Measurements from ENCODE around the gene REN. TPM values are rescaled to one million over a fixed set of nuclear protein-coding genes. Genes with fewer than 3 reads are reported as not detected.

The REN gene
- total and polyA plus RNA-seq, 4 donors, result 0.05 to 0.25 (median 0.15) TPM; not detected in 1

GRCh38 chr1:204169858-204170257 lies 3.7 kb upstream of the REN start:
- Histone ChIP-seq H3K36me3 (ENCODE audit: control insufficient read depth in 4 of 4, insufficient read depth in 3 of 4, low read depth in 1 of 4, low read length in 3 of 4) (no peaks in the 10 kb centered on the region), H3K9me3 (ENCODE audit: control insufficient read depth in 4 of 4, low read length in 3 of 4) (peaks cover 0 to 4% (median 0%) of the 10 kb centered on the region in 4 donors), H3K9ac (ENCODE audit: low read depth in 1 of 2, low read length in 2 of 2) (no peak overlapping the region), H3K27me3 (ENCODE audit: control insufficient read depth in 4 of 4, insufficient read depth in 4 of 4, low read length in 3 of 4) (no peaks in the 10 kb centered on the region), H3K4me3 (ENCODE audit: low read depth in 1 of 3, low read length in 3 of 3) (no peak overlapping the region), H3K27ac (ENCODE audit: low read depth in 1 of 2, low read length in 2 of 2) (no peak overlapping the region), H3K4me1 (ENCODE audit: control insufficient read depth in 4 of 4, insufficient read depth in 4 of 4, low read length in 3 of 4) (peaks cover 0 to 6% (median 2%) of the 10 kb centered on the region in 4 donors)
- WGBS, result 93% methylated on average over 4 of the region's 4 CpGs
- no peak for TF ChIP-seq RXRA (IDR thresholded peaks at IDR 0.05)
- TF ChIP-seq HNF4G (IDR thresholded peaks at IDR 0.05), result no peak
- TF ChIP-seq ATF3 (IDR thresholded peaks at IDR 0.05), result no peak
- no peak for TF ChIP-seq REST (IDR thresholded peaks at IDR 0.05)
- TF ChIP-seq JUND (IDR thresholded peaks at IDR 0.05), result no peak
- no peak for TF ChIP-seq YY1 (IDR thresholded peaks at IDR 0.05)
- no peak for TF ChIP-seq SP1 (IDR thresholded peaks at IDR 0.05)
- TF ChIP-seq RAD21 (IDR thresholded peaks at IDR 0.05), result no peak
- TF ChIP-seq GABPA (IDR thresholded peaks at IDR 0.05 in 1 of 2, conservative IDR thresholded peaks at IDR 0.05 in 1 of 2), result no peak
- TF ChIP-seq ZBTB33 (IDR thresholded peaks at IDR 0.05), result no peak
- TF ChIP-seq NR2F2 (IDR thresholded peaks at IDR 0.05), result no peak
- TF ChIP-seq EGR1 (IDR thresholded peaks at IDR 0.05; ENCODE audit: low read depth in 2 of 2), result no peak
- no peak for TF ChIP-seq CTCF (IDR thresholded peaks at IDR 0.05; ENCODE audit: low read depth, low read length, missing input control)
- no peak for DNase-seq (ENCODE audit: low spot score)

DNA sequence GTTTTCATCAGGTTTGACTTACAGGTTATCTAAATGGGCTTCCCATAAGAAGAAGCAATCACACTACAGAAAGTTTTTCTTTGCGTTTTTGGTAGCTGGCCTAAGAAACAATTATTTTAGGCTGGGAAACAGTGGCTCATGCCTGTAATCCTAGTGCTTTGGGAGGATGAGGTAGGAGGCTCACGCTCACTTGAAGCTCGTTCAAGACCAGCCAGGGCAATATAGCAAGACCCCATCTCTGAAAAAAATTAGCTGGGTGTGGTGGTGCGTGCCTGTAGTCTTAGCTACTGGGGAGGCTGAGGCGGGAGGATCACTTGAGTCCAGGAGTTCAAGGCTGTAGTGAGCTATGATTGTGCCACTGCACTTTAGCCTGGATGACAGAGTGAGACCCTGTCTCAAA lies 1.6 kb upstream of the REN start:
- Histone ChIP-seq H3K27me3 (ENCODE audit: control insufficient read depth in 4 of 4, insufficient read depth in 4 of 4, low read length in 3 of 4) (no peaks in the 10 kb centered on the region), H3K27ac (ENCODE audit: low read depth in 1 of 2, low read length in 2 of 2) (no peak overlapping the region), H3K9ac (ENCODE audit: low read depth in 1 of 2, low read length in 2 of 2) (no peak overlapping the region), H3K4me1 (ENCODE audit: control insufficient read depth in 4 of 4, insufficient read depth in 4 of 4, low read length in 3 of 4) (peaks cover 0 to 6% (median 2%) of the 10 kb centered on the region in 4 donors), H3K4me3 (ENCODE audit: low read depth in 1 of 3, low read length in 3 of 3) (no peak overlapping the region), H3K36me3 (ENCODE audit: control insufficient read depth in 4 of 4, insufficient read depth in 3 of 4, low read depth in 1 of 4, low read length in 3 of 4) (no peaks in the 10 kb centered on the region), H3K9me3 (ENCODE audit: control insufficient read depth in 4 of 4, low read length in 3 of 4) (peaks cover 0 to 4% (median 0%) of the 10 kb centered on the region in 4 donors)
- TF ChIP-seq, protein P1, sequence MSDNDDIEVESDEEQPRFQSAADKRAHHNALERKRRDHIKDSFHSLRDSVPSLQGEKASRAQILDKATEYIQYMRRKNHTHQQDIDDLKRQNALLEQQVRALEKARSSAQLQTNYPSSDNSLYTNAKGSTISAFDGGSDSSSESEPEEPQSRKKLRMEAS (IDR thresholded peaks at IDR 0.05), result no peak
- no peak for TF ChIP-seq RAD21 (IDR thresholded peaks at IDR 0.05)
- no peak for TF ChIP-seq FOXA2 (IDR thresholded peaks at IDR 0.05)
- no peak for TF ChIP-seq FOXA1 (IDR thresholded peaks at IDR 0.05)
- no peak for TF ChIP-seq HNF4G (IDR thresholded peaks at IDR 0.05)
- 91% methylated on average over 5 of the region's 5 CpGs for WGBS
- DNase-seq (ENCODE audit: low spot score), result no peak

All from liver (tissue), 9 donors.